ENCODE data around the gene DPYSL5. TPM values are rescaled to one million over a fixed set of nuclear protein-coding genes. Genes with fewer than 3 reads are reported as not detected.

DPYSL5 gene
- total RNA-seq, 4 donors from 2014 or later, result not detected

- no peak for DNase-seq (ENCODE audit: low spot score in 2 of 2)
- H3K4me3 ChIP-seq, result no peak overlapping the region
- no peak for TF ChIP-seq POLR2A (IDR thresholded peaks at IDR 0.05)
- no peak overlapping the region for H3K27ac ChIP-seq
- H3K9me3 ChIP-seq, result peaks cover 0 to 8% (median 0%) of the 10 kb centered on the region in 4 donors
- no peaks in the 10 kb centered on the region for H3K36me3 ChIP-seq
- H3K27me3 ChIP-seq, result no peaks in the 10 kb centered on the region
- H3K4me1 ChIP-seq, result peaks cover 0 to 16% (median 0%) of the 10 kb centered on the region in 4 donors
- WGBS, 2 donors, result 86 to 92% methylated on average over 5 of the region's 6 CpGs
Measured at GRCh38 chr2:26899500-26900164, 51.7 kb downstream of the DPYSL5 start.

DNA sequence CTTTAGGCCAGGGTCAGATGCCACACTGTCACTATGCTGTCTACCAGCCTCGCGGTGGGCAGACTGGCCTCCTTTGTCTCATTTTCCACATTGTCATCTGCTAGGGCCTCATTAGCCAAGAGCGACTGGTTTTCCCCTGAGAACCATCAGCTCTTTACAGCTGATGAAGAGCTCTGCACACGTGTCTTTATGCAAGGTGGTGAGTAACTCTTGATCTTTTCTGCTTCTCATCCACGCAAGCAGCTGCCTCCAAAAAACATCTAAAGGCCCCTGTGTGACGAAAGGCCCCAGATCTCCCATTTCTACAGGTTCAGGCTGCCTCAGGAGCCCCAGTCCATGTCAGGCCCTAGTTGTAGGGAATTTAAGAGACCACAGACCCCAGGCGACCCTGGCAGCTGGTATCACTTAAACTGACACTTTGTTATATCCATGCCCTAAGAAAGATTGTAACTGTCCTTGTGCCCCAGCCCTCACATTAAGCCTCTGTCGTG, 52.9 kb downstream of the DPYSL5 start:
- H3K4me1 ChIP-seq, result peaks cover 0 to 16% (median 0%) of the 10 kb centered on the region in 4 donors
- H3K9me3 ChIP-seq, result peaks cover 0 to 2% (median 0%) of the 10 kb centered on the region in 4 donors
- H3K27ac ChIP-seq, result no peak overlapping the region
- no peaks in the 10 kb centered on the region for H3K27me3 ChIP-seq
- WGBS, 2 donors, result 73 to 74% methylated on average over 8 of the region's 8 CpGs
- H3K36me3 ChIP-seq, result no peaks in the 10 kb centered on the region
- H3K4me3 ChIP-seq, result no peak overlapping the region
- DNase-seq (ENCODE audit: low spot score in 2 of 2), result no peak
- TF ChIP-seq, protein P1, sequence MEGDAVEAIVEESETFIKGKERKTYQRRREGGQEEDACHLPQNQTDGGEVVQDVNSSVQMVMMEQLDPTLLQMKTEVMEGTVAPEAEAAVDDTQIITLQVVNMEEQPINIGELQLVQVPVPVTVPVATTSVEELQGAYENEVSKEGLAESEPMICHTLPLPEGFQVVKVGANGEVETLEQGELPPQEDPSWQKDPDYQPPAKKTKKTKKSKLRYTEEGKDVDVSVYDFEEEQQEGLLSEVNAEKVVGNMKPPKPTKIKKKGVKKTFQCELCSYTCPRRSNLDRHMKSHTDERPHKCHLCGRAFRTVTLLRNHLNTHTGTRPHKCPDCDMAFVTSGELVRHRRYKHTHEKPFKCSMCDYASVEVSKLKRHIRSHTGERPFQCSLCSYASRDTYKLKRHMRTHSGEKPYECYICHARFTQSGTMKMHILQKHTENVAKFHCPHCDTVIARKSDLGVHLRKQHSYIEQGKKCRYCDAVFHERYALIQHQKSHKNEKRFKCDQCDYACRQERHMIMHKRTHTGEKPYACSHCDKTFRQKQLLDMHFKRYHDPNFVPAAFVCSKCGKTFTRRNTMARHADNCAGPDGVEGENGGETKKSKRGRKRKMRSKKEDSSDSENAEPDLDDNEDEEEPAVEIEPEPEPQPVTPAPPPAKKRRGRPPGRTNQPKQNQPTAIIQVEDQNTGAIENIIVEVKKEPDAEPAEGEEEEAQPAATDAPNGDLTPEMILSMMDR (IDR thresholded peaks at IDR 0.05), result no peak
- no peak for TF ChIP-seq EP300 (IDR thresholded peaks at IDR 0.05)
- no peak for TF ChIP-seq POLR2A (IDR thresholded peaks at IDR 0.05)

GRCh38 chr2:26901326-26902183, 53.6 kb downstream of the DPYSL5 start:
- H3K36me3 ChIP-seq, result no peaks in the 10 kb centered on the region
- no peak overlapping the region for H3K27ac ChIP-seq
- H3K4me1 ChIP-seq, result peaks cover 0 to 16% (median 0%) of the 10 kb centered on the region in 4 donors
- H3K9me3 ChIP-seq, result no peaks in the 10 kb centered on the region
- no peaks in the 10 kb centered on the region for H3K27me3 ChIP-seq
- 34 to 44% methylated on average over 21 to 23 of the region's 23 CpGs for WGBS, 2 donors
- no peak overlapping the region for H3K4me3 ChIP-seq
- no peak for DNase-seq (ENCODE audit: low spot score in 2 of 2)
- TF ChIP-seq, protein P1 (IDR thresholded peaks at IDR 0.05), result no peak
- TF ChIP-seq POLR2A (IDR thresholded peaks at IDR 0.05) (no peak), EP300 (IDR thresholded peaks at IDR 0.05) (no peak)

- H3K27me3 ChIP-seq, result no peaks in the 10 kb centered on the region
- H3K36me3 ChIP-seq, result no peaks in the 10 kb centered on the region
- DNase-seq (ENCODE audit: low spot score in 2 of 2), result no peak
- TF ChIP-seq, protein P1 (IDR thresholded peaks at IDR 0.05), result no peak
- no peak for TF ChIP-seq POLR2A (IDR thresholded peaks at IDR 0.05)
- TF ChIP-seq EP300 (IDR thresholded peaks at IDR 0.05), result no peak
- H3K4me3 ChIP-seq, result no peak overlapping the region
- H3K27ac ChIP-seq, result no peak overlapping the region
- H3K4me1 ChIP-seq, result peaks cover 0 to 16% (median 0%) of the 10 kb centered on the region in 4 donors
- WGBS, 2 donors, result 84 to 91% methylated on average over 5 of the region's 5 CpGs
- H3K9me3 ChIP-seq, result no peaks in the 10 kb centered on the region
Measured at GRCh38 chr2:26903676-26904075, 55.7 kb downstream of the DPYSL5 start.

DNA sequence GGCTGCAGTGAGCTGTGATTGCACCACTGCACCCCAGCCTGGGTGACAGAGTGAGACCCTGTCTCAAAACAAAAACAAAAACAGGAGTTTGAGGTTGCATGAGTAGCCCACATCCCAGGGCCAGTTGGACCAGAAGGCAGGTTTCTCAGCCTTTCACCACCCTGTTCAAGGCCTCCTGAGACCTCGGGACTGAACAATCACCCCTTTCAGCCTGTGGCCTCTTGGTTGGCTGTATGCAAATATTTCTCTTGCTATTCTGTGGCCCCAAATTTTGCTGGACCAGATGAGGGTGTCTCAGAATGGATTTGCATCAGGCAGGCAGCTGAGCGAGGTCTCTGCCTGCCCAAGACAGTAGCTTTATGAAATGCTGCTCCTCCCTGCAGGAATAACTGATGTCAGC, 56.9 kb downstream of the DPYSL5 start:
- H3K27me3 ChIP-seq, result no peaks in the 10 kb centered on the region
- DNase-seq (ENCODE audit: low spot score in 2 of 2), result no peak
- H3K4me1 ChIP-seq, result peaks cover 0 to 16% (median 0%) of the 10 kb centered on the region in 4 donors
- H3K36me3 ChIP-seq, result no peaks in the 10 kb centered on the region
- no peak overlapping the region for H3K4me3 ChIP-seq
- H3K27ac ChIP-seq, result no peak overlapping the region
- 52 to 66% methylated on average over 2 of the region's 2 CpGs for WGBS, 2 donors
- no peak for TF ChIP-seq EP300 (IDR thresholded peaks at IDR 0.05)
- TF ChIP-seq, protein P1 (IDR thresholded peaks at IDR 0.05), result no peak
- TF ChIP-seq POLR2A (IDR thresholded peaks at IDR 0.05), result no peak
- H3K9me3 ChIP-seq, result no peaks in the 10 kb centered on the region

All from tibial nerve (tissue), 4 donors.